IPS-NIHi7 (cell line): ENCODE results near the gene CYB5R4.
A peak's percentile ranks its signal among the peaks of the same experiment; 100 is the strongest.
"Not testable (repeated sequence)": the region's sequence is repeated elsewhere in the genome, so short reads cannot be mapped to it uniquely, and the experiment has no call there.

Experiments used
- DNase-seq: peaks from one replicate; pipeline ENCODE4 v3.0.0; 2012; ENCODE audit warnings: mixed read lengths; ENCODE audit errors: extremely low spot score

Gene CYB5R4

GRCh38 chr6:83911278-83911677, 51.8 kb downstream of the CYB5R4 start:
- DNase-seq: no peak

- DNase-seq: no peak
Observed at GRCh38 chr6:83914953-83915352, 55.5 kb downstream of the CYB5R4 start.

GRCh38 chr6:83917001-83917400, 57.5 kb downstream of the CYB5R4 start:
- DNase-seq: no peak

GRCh38 chr6:83920017-83920416, 60.5 kb downstream of the CYB5R4 start:
- DNase-seq: no peak

- peak; percentile 35 for DNase-seq
Observed at GRCh38 chr6:83921315-83921714, 61.8 kb downstream of the CYB5R4 start.

- DNase-seq: no peak
Observed at GRCh38 chr6:83927470-83927869, 68.0 kb downstream of the CYB5R4 start.

GRCh38 chr6:83928286-83928685, 68.8 kb downstream of the CYB5R4 start:
- DNase-seq: no peak

- DNase-seq: not testable (repeated sequence)
Observed at GRCh38 chr6:83946201-83946833, 86.8 kb downstream of the CYB5R4 start.

- not testable (repeated sequence) for DNase-seq
Observed at GRCh38 chr6:83947983-83948382, 88.5 kb downstream of the CYB5R4 start.

GRCh38 chr6:83948851-83949250, 89.4 kb downstream of the CYB5R4 start:
- no peak for DNase-seq

GRCh38 chr6:83951423-83951822, 91.9 kb downstream of the CYB5R4 start:
- DNase-seq: not testable (repeated sequence)

- no peak for DNase-seq
Observed at GRCh38 chr6:83952830-83953229, 93.3 kb downstream of the CYB5R4 start.

GRCh38 chr6:83954371-83954770, 94.9 kb downstream of the CYB5R4 start:
- no peak for DNase-seq

- DNase-seq: no peak
Observed at GRCh38 chr6:83958241-83958685, 98.8 kb downstream of the CYB5R4 start.

- no peak for DNase-seq
Observed at GRCh38 chr6:83960664-83961063, 101.2 kb downstream of the CYB5R4 start.

GRCh38 chr6:83962582-83962981, 103.1 kb downstream of the CYB5R4 start:
- DNase-seq: no peak

- no peak for DNase-seq
Observed at GRCh38 chr6:83966539-83966938, 107.0 kb downstream of the CYB5R4 start.

- DNase-seq: no peak
Observed at GRCh38 chr6:83970582-83970981, 111.1 kb downstream of the CYB5R4 start.

GRCh38 chr6:83974409-83975050, 115.0 kb downstream of the CYB5R4 start:
- no peak for DNase-seq

- DNase-seq: no peak
Observed at GRCh38 chr6:83976037-83976755, 116.7 kb downstream of the CYB5R4 start.

- no peak for DNase-seq
Observed at GRCh38 chr6:83976871-83977270, 117.4 kb downstream of the CYB5R4 start.

- DNase-seq: no peak
Observed at GRCh38 chr6:83978324-83978734, 118.8 kb downstream of the CYB5R4 start.

GRCh38 chr6:83978997-83979396, 119.5 kb downstream of the CYB5R4 start:
- no peak for DNase-seq
